ENCODE results near the gene RPL36A.

The RPL36A gene

DNA sequence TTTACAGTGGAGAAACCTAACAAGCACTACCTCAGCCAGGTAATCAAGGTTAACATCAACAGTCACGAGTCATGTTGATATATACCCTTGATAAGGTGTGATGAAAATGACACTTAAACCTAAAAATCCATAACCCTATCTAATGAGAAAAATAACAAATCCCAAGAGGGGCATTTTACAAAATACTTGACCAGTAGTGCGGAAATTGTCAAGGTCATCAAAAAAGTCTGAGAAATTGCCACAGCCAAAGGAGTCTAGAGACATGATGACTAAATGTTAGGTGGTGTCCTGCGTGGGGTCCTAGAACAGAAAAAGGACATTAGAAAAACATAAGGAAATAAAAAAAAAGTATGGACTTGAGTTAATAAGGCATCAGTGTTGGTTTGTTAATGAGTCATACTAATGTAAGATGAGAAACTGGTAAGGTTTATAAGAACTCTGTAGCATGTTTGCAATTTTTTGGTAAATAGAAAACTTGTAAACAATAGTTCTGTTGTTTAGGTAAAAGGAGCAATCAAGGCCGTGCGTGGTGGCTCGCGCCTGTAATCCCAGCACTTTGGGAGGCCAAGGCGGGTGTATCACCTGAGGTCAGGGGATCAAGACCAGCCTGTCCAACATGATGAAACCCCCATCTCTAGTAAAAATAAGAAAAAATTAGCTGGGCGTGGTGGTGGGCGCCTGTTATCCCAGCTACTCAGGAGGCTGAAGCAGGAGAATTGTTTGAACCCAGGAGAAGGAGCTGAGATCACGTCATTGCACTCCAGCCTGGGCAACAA is 2.9 kb downstream of the RPL36A start:
- DNase-seq (ENCODE audit: low read depth in 2 of 2) = no peak

- DNase-seq (ENCODE audit: low read depth in 2 of 2) = no peak
These were observed 3.6 kb downstream of the RPL36A start for GRCh38 chrX:101394372-101394771.

DNA sequence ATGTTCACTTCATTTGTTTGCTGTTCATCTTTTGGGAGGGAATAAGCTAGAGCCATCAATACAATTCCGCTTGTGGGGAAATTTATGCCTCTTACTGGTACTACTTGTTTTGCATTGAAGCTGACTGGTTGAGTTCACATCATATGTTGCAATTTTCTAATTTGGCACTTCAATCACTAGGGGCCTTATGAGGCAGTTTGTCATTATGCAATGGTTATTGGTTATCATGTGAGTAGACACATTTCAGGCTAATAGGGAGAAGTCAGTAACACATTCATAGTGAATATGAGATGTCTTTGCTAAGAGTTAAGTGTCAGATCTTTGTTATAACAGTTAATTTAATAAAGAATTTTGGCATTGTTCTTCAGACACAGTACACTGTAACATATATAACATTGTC is 5.0 kb downstream of the RPL36A start:
- no peak for DNase-seq (ENCODE audit: low read depth in 2 of 2)

GRCh38 chrX:101397779-101398178 is 7.0 kb downstream of the RPL36A start:
- no peak for DNase-seq (ENCODE audit: low read depth in 2 of 2)

- no peak for DNase-seq (ENCODE audit: low read depth in 2 of 2)
These were observed 7.9 kb downstream of the RPL36A start for GRCh38 chrX:101398694-101399093.

GRCh38 chrX:101399825-101400224 is 9.0 kb downstream of the RPL36A start:
- DNase-seq (ENCODE audit: low read depth in 2 of 2) = no peak

GRCh38 chrX:101407167-101407747 is 16.4 kb downstream of the RPL36A start:
- DNase-seq (ENCODE audit: low read depth in 2 of 2) = no peak

DNA sequence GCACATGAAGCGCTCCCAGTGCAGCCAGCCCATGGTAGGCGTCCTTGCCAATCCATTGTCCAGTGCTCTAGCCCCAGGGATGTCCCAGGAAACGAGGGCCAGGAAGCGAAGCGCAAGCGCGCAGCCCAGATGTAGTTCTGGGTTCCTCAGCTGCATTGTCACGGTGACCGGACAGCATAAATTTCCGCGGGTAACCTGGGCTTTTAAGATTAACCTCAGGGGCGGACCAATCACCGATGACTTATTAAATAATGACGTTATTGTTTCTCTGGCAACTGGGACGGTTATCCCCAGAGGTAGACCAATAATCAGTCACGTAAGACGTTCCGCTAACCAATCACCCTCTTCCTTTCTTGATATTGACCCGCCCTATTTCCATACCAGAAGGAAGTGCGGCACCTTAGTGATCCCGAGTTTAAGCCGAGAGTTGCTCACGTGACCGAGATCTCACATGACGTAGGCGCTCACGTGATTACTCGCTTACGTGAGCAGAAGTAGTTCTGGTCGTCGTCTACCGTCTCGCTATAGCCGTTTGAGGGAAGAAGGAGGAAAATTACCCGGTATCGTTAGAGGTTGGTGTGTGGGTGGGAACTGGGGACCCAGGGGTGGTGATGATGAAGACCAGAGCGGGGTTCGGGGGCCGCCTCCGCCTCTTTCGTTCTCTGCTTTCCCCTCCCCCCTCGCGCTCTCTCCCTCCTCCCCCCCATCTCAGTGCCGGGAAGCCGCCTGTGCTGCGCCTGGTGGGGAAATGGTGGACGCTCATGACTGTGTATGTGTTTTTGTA is 17.1 kb downstream of the RPL36A start, which contains the start of the genes GLA and HNRNPH2:
Gene GLA, minus strand, starts transcription at position 178 of the 784 bp plus-strand sequence. Its CDS starts 22 bp downstream, at position 156.
Gene HNRNPH2, plus strand, starts transcription at position 475 of the 784 bp plus-strand sequence. CDS start 3,767 bp downstream, outside the sequence.
- peak; percentile 76 to 81 for DNase-seq (ENCODE audit: low read depth in 2 of 2)

- no peak for DNase-seq (ENCODE audit: low read depth in 2 of 2)
These were observed 17.7 kb downstream of the RPL36A start for GRCh38 chrX:101408532-101408841.

DNA sequence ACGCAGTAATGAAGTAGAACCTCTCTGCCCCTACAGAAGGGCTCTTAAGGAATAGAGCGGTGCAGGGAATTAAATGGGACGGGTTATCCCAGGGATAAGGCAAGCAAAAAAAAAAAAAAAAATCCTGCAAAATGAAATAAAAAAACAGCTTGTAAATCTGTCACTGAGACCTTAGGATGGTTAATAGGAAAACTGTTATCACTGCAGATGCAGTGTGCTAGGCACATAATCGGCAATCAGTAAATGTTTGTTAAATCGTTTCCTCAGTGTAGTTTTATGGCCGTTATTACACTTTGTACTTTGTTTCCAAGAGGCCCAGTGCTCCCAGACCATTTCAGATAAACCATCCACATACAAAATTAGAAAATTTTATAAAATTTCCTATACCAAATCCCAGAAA is 18.2 kb downstream of the RPL36A start:
- no peak for DNase-seq (ENCODE audit: low read depth in 2 of 2)

DNA sequence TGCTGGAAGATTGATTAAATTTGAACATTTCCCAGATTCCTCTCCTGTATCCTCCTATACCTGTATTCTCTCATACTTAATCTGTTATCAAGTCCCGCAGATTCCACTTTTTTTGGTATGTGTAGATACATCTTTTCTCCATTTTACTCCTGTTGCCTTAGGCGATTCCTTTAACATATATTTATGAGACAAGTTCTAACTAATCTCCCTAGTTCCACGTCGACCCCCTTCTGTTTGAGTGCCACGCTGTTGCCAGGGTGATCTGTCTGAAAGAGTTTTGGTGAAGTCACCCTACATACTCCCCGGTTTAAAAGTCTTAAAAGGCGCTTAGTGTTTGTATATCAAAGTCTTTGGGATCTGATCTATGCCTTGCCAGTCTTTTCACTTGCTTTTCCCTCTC is 19.6 kb downstream of the RPL36A start:
- DNase-seq (ENCODE audit: low read depth in 2 of 2) = no peak

GRCh38 chrX:101411984-101412383 is 21.2 kb downstream of the RPL36A start:
- no peak for DNase-seq (ENCODE audit: low read depth in 2 of 2)

DNA sequence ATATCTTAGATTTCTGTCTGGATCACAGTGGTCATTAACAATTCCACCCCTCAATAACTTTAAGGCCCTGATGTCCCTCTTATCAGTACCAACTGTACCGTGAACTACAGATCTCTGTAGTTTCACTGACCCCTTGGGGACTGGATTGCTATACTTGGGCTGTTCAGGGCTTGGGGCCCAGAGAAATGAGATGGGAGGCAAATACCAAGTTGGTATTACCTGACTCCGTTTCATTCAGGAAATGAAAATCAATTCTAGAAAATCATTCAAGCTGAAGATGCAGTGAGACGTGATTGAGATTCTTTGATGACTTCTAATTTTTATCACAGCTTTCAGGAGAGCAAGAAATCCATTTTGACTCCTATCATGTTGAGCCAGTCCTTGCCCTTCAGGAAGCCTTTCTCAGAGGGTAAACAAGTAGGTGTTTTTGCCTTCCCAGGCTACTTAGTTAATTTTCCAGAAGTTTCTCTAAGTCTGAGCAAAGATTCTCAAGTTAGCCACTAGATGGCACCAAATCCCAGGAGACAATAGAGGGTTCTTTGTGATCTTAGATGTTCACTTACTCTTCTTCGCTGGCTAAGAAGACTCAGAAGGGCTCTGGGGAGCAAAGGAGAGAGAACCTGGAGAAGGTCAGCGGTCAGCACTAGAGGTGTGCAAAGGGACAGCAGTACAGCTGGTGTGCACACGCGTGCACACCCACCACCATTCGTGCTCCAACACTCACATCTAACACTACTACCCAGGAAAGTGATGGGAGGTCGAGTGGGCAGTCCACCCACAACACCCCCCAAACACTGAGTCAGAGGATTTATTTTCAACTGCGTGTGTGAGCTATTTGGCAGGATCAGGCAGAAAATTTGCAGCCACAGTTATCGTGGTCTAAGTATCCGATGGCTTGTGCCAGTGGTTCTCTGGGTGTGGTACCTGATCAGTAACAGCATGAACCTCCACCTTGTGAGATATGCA is 24.7 kb downstream of the RPL36A start:
- peak in 1 of 2 donors; percentile 7 for DNase-seq (ENCODE audit: low read depth in 2 of 2)

- no peak for DNase-seq (ENCODE audit: low read depth in 2 of 2)
These were observed 25.9 kb downstream of the RPL36A start for GRCh38 chrX:101416691-101417090.

DNA sequence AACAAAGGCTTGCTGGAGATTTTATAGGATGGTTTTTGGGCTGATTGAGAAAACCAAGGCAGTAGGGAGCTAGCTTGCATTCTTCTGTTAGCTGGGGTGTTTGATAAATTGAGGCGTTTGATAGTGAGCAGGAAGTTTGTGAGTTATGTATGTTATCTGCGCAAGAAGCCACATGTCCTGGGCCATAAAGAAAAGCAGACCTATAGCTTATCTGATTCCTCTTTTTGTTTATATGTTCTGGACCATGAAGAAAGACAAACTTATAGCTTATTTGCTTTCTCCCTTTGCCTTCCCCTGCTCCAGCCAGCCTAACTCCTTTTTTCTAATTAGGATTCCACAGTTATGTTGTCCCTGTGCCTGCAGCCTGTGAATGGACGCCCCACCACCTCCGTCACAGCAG is 26.4 kb downstream of the RPL36A start:
- no peak for DNase-seq (ENCODE audit: low read depth in 2 of 2)

- DNase-seq (ENCODE audit: low read depth in 2 of 2) = peak in 1 of 2 donors; percentile 14
These were observed 27.4 kb downstream of the RPL36A start for GRCh38 chrX:101417981-101418841.

GRCh38 chrX:101419489-101419888 is 28.7 kb downstream of the RPL36A start:
- DNase-seq (ENCODE audit: low read depth in 2 of 2) = no peak

DNA sequence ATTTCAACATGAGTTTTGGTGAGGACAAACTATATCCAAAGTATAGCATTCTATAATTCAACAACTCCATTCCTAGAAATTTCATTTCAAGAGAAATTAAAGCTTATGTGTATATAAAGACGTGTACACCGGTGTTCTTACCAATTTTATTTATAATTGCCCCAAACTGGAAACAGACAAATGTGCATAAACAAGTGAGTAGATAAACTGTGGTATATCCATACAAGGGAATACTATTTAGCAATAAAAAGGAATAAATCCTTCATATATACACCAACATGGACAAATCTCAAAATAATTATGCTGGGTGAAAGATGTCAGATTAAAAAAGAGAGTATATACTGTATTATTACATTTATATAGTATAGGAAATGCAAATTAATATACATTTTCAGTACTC is 37.1 kb downstream of the RPL36A start:
- no peak for DNase-seq (ENCODE audit: low read depth in 2 of 2)

DNA sequence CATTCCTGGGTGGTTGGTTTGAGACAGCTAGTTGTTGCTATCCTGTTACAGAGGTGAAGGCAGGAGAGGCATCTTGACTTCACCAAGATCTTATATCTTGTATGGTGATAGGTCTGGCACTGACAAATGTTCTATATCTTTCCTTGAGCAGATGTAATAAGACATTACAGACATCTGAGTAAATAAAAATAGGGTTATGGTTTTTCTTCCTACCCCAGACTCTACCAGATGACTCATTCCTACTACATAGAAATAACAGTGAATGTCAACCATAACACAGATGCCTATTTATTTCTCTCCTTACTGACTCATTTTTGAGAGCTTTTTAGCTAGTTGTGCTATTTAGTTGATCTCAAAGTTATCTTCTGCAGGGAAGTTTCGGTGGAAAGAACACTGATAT is 39.1 kb downstream of the RPL36A start:
- no peak for DNase-seq (ENCODE audit: low read depth in 2 of 2)

DNA sequence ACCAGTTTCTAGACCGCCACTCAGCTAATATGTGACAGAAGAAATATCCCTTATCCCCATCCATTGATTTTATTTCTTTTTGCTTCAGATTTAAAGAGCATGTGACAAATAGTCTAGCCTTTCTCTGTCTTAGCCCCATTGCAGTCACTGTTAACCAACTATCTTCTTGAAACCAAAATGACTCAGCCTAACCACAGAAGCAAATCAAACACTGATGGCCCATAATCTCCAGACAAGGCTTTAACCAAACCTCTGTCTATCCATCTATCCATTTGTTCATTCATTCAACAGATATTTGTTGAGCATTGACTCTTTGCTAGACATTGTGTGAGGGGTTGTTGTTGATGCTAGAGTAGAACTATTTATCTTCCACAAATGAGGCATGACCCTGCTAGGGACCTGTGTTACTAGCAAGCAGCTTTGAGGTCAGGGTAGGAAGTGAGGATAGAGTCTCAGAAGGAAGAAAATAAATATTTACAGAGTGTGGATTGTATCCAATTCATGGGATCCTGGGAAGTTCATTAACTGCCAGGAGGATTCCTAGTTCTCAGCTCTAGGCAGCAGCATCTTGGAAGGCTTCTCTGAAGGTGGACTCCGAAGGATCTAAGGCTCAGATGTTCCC is 39.8 kb downstream of the RPL36A start:
- DNase-seq (ENCODE audit: low read depth in 2 of 2) = no peak
